GM19324 (cell line): Measurements from ENCODE around the gene HOXD12.

ENCODE experiments used
- ATAC-seq: cut with Tn5 transposase; IDR thresholded peaks from one replicate; pipeline ENCODE4 v1.9.1; 2021; ENCODE audit warnings: mild to moderate bottlenecking, moderate library complexity; ENCODE audit not compliant: unreplicated experiment, low FRiP score

The HOXD12 gene

GRCh38 chr2:176080540-176081375 is 18.8 kb upstream of the HOXD12 start:
- ATAC-seq: no peak

DNA sequence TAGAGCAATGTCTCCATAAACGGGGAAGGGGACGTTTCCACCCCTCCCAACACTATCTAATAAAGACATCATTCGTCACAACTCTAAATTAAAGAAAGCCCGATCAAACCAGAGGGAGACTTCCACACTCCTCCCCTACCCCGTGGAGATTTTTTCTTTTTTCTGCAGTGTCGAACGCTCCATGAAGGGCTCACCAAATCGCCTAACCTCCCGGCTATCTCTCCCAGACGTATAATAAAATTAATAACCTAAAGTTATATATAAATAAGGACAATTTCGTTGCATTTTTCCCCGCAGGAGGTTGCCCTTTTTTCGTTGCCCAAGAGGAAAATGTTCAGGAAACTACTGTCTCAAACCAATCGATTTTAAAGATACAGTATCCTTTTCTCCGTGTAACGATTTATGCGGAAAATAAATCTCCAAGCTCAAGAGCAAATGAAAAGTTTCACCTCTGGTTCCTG is 18.2 kb upstream of the HOXD12 start:
- no peak for ATAC-seq

DNA sequence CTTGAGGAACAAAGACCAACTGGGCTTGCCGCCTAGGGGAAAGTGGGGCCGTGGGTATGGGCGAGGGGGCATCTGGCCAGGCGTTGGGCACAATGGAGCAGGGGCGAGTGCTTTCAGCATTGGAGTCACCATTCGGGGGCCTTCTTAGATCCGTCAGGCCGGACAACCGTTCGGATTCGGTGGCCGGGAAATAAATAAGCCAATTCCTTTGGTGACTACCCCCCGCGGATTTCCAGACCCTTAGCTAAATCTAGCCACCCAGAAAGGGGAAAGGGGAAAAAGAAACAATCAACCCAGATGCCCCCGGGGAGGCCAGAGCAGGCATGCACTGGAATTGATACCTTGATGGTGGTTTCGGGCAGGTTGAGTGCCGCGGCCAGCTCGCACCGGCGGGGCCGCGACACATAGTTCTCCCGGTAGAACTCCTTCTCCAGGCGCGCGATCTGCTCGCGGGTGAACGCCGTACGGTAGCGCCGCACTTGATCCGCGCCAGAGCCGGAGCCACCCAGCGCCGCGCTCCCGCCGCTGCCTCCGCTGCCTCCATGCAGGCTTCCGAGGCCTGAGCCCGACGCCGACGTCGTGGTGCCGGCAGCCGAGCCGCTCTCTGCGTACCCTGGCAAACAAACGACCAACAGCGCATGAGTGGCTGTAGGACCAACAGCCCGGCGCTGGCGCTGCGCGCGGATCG is 17.6 kb upstream of the HOXD12 start:
- ATAC-seq: no peak

GRCh38 chr2:176082525-176082823 is 17.1 kb upstream of the HOXD12 start:
- ATAC-seq: no peak

GRCh38 chr2:176082824-176083751 is 16.5 kb upstream of the HOXD12 start:
- no peak for ATAC-seq

DNA sequence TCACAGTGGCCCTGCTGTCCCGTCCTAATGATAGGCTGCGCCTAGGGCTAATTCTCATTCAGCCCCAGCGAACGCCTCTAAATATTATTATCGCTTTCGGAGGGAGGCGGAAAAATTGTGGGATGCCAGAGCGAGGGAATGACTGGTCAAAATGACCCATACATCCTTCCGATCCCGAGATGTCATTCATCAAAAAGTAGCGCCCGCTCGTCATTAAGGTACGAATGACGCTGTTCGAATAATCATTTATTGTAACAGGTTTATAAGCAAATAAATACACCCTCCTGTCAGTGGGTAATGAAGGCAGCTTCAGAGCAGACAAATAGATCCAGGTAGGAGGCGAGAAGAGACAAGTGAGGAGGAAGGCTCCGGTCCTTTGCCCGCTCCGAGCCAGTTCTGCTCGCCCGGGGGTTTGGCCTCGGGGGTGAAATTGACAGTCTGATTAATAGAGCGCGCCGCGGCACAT is 15.8 kb upstream of the HOXD12 start, which contains the start of gene EVX2:
TSS of gene EVX2 (minus strand) at position 167 of the 466 bp plus-strand sequence. CDS start 186 bp downstream, outside the sequence.
- no peak for ATAC-seq

DNA sequence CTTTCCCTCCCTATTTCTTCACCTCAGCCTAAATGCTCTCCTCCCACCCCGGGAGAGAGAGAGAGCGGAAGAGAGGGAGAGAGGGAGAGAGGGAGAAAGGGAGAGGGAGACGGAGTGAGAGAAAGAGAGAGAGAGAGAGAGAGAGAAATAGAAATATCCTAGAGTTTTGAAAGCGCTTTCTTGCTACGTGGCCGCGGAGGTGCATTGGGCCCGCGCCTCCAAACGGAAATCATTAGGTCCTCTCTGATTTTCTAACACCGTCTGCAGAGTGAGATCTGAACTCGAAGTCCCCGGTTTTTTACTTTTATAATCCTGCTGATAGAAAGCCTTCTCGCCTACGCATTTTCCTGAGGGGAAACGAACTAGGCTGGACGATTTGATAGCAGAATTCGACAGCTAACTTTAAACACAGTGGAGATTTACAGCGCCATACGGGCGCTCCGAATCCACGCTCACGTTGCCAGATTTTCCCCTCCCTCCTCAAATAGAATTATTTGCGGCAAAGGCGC is 14.9 kb upstream of the HOXD12 start:
- ATAC-seq: no peak

DNA sequence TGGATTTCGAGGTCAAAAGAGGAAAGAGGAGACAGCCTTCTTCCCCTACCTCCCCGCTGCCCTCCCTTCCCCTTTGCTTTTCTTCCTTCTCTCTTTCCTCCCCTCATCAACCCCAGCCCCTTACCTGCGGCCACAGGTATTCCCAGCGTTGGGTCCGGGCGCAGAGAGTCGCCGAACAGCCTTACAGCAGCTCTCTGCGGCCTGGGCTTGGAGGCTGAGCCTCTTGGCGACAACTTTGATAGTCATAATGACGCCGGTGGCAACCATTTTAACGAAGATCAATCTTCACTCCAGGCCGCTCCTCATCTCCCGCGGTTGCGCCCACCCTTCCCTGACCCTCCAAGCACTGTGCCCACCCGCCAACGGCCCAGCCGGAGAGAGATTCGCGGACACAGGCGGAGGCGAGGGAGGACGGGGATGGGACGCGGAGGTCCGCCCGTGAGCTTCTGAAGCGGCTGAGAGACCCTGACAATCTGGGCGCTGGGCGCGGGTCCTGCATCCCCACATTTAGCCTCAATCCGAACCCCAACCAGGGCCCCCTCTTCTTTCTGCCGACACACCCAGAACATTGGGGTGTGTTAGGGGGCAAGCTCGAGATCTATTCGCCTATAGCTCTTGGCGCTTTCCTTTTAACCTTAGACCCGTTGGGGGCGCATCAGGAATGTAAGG is 14.3 kb upstream of the HOXD12 start:
- no peak for ATAC-seq

DNA sequence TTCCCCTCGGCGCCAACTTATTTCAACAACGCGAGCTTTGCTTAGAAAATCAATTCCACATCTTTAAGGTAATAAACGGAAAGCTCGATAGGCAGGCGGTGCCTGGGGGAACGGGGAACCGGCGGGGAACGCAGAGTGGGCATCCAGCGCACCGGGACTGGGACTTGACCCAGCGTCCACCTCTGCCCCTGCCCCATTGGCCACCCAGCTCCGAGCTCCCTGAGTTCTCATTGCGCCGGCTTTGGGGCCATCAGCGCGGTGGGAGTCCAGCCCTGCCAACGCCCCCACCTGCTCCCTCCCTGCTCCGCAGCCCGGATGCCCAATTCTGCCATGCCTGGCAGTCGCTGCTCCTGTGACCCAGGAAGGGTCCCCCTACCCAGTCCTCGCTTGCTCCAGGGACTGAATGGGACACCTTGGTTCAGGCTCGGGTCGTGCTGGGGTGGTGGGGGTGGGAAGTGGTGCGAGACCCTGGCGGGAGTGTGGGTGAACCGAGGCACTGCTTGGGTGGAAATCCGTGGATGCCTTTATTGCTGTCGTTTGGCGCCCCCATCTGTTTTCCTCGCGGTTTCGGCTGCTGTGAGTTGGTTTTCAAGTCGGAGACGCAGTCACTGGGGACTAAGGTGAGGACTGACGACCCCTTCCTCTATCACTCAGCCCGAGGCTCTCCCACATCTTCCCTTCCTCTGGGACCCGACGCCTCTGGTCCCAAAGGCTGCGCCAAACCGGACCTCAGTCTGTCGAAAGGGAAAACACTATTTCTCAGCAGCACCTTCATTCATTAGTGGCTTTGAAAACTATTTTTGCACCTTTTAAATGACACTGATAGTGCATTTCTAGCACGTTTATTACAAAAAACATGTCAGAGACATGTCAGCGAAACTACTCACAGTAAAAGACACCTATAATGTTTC is 13.5 kb upstream of the HOXD12 start:
- no peak for ATAC-seq

DNA sequence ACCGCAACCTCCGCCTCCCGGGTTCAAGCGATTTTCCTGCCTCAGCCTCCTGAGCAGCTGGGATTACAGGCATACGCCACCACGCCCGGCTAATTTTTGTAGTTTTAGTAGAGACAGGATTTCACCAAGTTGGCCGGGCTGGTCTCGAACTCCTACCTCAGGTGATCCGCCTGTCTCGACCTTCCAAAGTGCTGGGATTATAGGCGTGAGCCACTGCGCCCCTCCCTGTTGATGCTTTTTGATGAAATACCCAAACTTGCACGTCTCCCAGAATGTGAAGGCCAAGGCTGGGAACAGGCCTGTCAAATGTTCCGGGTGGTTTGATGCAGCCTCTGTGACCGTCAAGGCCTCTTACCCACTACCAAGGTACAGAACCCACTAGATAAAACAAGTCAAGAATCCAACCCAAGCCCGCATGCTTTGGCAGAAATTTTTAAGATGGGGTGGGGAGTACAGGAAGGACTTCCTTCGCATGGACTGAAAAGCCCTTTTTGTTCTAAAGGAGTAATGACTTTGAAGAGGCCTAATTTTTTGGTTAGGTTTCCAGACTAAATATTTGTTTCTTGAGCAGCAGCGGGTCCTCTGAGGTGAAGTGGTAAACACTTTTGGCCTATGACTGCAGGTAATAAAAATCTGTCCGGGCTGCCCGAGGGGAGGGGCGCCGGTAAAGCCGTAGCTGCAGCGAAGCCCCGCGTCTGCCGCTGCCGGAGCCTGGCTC is 12.1 kb upstream of the HOXD12 start:
- no peak for ATAC-seq

DNA sequence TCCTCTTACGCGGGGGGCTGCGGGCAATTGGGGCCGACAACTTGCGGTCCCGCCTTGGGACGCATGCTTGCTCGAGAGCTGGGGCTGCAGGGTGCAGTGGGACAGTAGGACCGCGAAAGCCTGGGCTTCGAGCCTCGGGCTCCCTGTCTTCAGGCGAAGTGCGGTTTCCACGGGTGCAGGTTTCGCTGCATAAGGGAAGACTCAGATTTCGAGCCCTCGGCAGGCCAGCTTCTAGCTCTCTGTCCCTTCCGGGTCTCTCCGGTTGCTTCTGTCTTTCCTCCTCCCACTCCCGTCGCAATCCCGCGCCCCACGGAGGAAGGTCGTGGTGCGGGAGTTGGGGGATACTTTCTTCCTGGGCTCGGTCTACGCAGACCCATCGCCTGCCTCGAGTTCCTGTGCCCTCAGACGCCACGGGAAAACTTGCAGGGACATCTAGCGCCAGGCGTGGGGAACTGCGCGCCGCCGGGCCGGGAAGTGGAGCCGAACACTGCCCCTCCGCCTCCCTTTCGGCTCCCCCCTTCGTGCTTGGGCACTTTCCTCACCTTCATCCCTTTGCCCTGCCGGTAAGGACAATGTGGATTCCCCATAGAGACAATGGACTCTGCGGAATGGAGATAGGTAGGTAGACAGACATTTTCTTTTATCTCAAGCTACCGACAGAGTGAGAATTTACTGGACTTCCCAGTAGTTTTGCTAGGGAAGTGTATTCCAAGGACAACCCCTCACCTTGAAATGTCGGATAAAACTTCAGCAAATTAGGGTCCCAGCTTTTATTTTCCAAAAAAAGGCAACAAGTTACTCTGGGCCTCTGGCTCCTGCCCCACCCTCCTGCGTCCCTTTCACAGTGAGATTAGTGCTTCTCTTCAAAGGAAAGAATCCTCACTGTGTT is 11.3 kb upstream of the HOXD12 start:
- no peak for ATAC-seq

- no peak for ATAC-seq
Observed at GRCh38 chr2:176088937-176089842, 10.4 kb upstream of the HOXD12 start.

GRCh38 chr2:176089843-176090395 is 9.7 kb upstream of the HOXD12 start:
- ATAC-seq: no peak

GRCh38 chr2:176090862-176091261 is 8.7 kb upstream of the HOXD12 start:
- ATAC-seq: no peak

GRCh38 chr2:176091329-176092258 is 8.0 kb upstream of the HOXD12 start:
- ATAC-seq: no peak
